HG02885 (cell line): ENCODE measurements around the gene HEATR3.

Experiments
- ATAC-seq: cut with Tn5 transposase; IDR thresholded peaks from one replicate; pipeline ENCODE4 v1.9.1; 2021; ENCODE audit warnings: mild to moderate bottlenecking; ENCODE audit not compliant: unreplicated experiment, poor library complexity

Gene HEATR3

DNA sequence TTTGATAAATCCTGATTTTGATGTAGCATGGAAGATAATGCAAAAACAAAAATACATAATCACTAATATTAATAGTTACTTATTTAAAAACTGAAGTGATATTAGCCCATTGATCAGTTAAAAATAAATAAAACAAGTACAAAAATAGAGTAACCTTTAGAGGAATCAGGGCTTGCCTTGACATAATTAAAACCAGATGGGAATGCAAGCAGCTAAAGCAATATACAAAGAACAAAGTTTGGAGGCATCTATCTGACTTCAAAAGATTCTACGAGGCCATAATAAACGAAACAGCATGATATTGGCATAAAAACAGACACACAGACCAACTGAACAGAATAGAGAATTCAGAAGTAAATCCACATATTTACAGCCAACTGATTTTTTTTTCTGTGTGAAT is 15.0 kb upstream of the HEATR3 start:
- no peak for ATAC-seq

GRCh38 chr16:50056226-50056625 is 9.5 kb upstream of the HEATR3 start:
- ATAC-seq: no peak

DNA sequence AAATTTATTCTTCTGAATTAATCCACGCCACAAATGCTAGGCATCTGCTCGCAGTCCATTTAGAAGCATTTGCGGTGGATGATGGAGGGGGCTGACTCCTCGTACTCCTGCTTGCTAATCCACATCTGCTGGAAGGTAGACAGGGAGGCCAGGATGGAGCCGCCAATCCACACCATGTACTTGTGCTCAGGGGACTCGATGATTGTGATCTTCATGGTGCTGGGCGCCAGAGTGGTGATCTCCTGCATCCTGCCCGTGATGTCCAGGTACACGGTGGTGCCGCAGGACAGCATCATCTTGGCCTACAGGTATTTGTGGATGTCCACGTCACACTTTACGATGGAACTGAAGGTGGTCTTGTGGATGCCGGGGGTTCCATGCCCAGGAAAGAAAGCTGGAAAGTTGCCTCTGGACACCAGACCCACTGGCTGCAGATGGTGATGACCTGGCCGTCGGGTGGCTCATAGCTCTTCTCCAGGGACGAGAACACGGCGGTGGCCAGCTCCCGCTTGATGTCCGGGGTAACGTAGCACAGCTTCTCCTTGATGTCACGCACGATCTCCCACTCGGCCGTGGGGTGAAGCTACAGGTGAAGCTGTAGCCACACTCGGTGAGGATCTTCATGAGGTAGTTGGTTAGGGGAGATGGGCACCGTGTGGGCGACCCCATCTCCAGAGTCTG is 7.5 kb upstream of the HEATR3 start:
- ATAC-seq: no peak

GRCh38 chr16:50059111-50059510 is 6.7 kb upstream of the HEATR3 start:
- ATAC-seq: no peak

GRCh38 chr16:50059669-50060068 is 6.1 kb upstream of the HEATR3 start:
- ATAC-seq: no peak

- ATAC-seq: no peak
Observed at GRCh38 chr16:50061326-50061725, 4.4 kb upstream of the HEATR3 start.

- ATAC-seq: no peak
Observed at GRCh38 chr16:50065241-50065623, 538 bp upstream of the HEATR3 start.

GRCh38 chr16:50066482-50067289 is 916 bp downstream of the HEATR3 start:
- ATAC-seq: no peak

DNA sequence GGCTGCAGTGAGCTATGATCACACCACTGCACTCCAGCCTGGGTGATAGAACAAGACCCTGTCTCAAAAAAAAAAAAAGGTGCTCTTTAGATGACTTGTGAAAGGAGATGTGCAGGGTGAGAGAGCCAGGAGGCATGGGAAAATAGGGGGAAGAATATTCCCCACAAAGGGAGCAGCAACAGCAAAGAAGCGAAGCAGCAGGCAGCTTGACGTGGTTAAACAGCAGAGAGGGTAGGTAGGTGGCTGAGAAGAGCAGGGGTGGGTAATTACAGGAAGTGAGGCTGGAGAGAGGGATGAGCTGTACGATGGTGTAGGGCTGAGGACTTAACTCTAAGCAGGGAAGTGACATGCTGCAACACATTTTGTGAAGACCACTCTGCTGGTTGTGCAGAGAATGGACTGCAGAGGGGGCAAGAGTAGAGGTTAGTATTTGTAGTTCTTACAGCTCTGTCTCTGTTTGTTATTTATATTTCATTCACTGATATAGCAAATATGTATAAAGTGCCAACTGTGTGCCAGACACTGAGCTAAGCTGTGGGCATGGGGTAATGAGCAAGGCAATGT is 1.6 kb downstream of the HEATR3 start:
- peak; percentile 39 for ATAC-seq

GRCh38 chr16:50068550-50068949 is 2.8 kb downstream of the HEATR3 start:
- ATAC-seq: no peak

DNA sequence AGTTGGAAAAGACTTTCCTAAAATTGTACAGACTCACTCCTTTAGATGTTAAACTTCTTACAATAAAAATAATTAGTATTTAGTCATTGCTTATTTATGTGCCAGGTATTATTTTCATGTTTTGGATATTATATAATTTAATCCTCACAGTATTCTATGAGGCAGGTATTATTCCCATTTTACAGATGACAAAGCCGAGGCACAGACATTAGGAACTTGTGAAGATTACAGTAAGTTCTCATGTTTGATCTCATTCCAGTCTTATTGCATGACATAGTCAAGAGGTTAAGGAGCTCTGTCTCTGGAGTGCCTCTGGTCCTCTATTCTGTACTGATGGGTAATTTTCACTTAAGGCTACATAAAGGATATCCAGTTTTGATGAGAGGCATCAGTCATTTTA is 3.3 kb downstream of the HEATR3 start:
- ATAC-seq: no peak

GRCh38 chr16:50071075-50071671 is 5.4 kb downstream of the HEATR3 start:
- no peak for ATAC-seq

DNA sequence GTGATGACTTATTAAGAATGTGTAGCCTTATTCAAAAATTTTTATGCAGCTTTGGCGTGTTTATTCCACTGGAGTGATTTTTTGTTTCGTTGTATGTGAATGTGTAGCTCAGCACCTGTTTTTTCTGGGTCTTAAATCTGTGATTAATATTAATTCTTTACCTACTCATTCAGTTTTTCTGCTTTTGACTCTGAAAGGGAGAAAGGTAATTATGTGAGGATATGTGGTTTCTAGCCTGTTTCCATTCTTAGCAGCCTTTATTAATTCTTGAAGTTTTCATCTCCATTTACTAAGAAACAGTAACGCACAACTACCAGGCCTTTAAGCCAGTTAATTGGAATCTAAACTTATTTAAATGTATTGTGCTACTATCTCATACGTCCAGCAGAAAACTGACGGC is 7.0 kb downstream of the HEATR3 start:
- ATAC-seq: no peak

GRCh38 chr16:50079397-50080140 is 13.8 kb downstream of the HEATR3 start:
- no peak for ATAC-seq

- no peak for ATAC-seq
Observed at GRCh38 chr16:50081428-50082018, 15.8 kb downstream of the HEATR3 start.

GRCh38 chr16:50083996-50084395 is 18.2 kb downstream of the HEATR3 start:
- ATAC-seq: no peak

DNA sequence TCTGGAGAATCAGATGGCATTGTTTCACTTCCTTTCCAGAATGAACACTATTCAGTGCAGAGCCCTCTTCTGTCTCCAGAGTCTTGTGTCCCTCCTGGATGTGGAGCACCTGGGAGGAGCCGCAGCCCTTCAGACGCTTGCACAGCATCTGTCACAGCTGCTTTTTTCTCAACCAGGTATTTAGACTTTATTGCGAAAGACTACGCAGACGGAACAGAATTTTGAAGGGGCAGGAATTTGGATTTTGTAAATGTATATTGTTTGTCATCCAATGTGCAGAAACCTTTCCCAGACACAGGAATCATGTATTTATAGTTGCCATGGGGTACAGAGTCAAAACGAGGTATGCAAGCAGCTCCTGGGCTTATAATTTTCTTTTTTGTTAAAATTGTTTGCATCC is 20.4 kb downstream of the HEATR3 start:
- ATAC-seq: no peak

DNA sequence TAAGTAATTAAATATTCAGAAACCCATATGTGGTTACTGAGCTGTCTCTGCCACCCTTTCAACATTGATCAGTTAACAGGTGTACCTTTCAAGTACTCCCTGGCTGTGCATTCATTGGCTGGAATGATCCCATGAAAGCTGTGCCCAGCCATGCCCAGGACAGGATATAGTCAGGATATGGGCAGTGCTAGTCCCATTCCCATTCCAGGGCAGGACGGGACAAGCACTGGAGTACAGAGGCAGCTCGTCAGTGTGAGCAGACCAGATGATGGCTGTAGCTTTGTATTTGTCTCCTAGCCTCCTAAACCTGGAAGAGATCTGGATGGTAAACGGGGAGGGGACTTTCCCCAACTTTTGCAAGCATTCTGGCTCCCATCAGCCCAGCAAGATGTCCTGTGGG is 22.5 kb downstream of the HEATR3 start:
- ATAC-seq: no peak

- ATAC-seq: no peak
Observed at GRCh38 chr16:50092891-50093290, 27.1 kb downstream of the HEATR3 start.
